H1 (cell line): ENCODE data around the gene NR3C2. TPM values are rescaled to one million over a fixed set of nuclear protein-coding genes. Genes with fewer than 3 reads are reported as not detected.

Experiments
- CTCF ChIA-PET: fragments of 300-600 bp; sonication (Branson Sonifier 250); formaldehyde crosslinking; loops from one replicate; lab custom pipeline; 2021; ENCODE audit not compliant: partially characterized antibody; lab: Charles Lee
- POLR2A ChIA-PET: fragments of 300-600 bp; sonication (Branson Sonifier 250); formaldehyde crosslinking; loops from one replicate; lab custom pipeline; 2021; ENCODE audit warnings: inconsistent platforms; ENCODE audit not compliant: partially characterized antibody; lab: Charles Lee
- DNase-seq, 2 experiments: peaks; one replicate each; pipeline versions ENCODE4 v3.0.0 to v3.0.0-alpha.2; 2010 to 2022; ENCODE audit warnings: low spot score in 2 of 2, low read depth in 1 of 2, mixed read lengths in 1 of 2
- FAIRE-seq: peaks from 2 replicates; lab custom pipeline; 2011; peaks lifted over from hg19 to GRCh38; lab: Jason Lieb, UNC
- H2AFZ ChIP-seq: 2 replicates; pipeline ENCODE4 v1.8.1; 2012; ENCODE audit warnings: low read length, inconsistent platforms
- H2AK5ac ChIP-seq: 2 replicates; pipeline ENCODE4 v1.6.1; 2013; ENCODE audit warnings: low read depth, low read length
- H2BK120ac ChIP-seq: replicated peaks from 2 replicates; pipeline ENCODE3; 2013; ENCODE audit warnings: low read depth, low read length, inconsistent platforms
- H2BK12ac ChIP-seq: 2 replicates; pipeline ENCODE4 v1.6.1; 2013; ENCODE audit warnings: low read depth, low read length
- H2BK15ac ChIP-seq: 2 replicates; pipeline ENCODE4 v1.6.1; 2013; ENCODE audit warnings: low read length
- H2BK20ac ChIP-seq: 2 replicates; pipeline ENCODE4 v1.6.1; 2013; ENCODE audit warnings: low read length
- H2BK5ac ChIP-seq: 2 replicates; pipeline ENCODE4 v1.6.1; 2013; ENCODE audit warnings: low read depth, low read length
- H3K14ac ChIP-seq: 2 replicates; pipeline ENCODE4 v1.6.1; 2013; ENCODE audit warnings: inconsistent platforms; ENCODE audit not compliant: insufficient read length
- H3K18ac ChIP-seq: 2 replicates; pipeline ENCODE4 v1.6.1; 2013; ENCODE audit warnings: low read length; ENCODE audit errors: extremely low read depth
- H3K23ac ChIP-seq: 2 replicates; pipeline ENCODE4 v1.6.1; 2013; ENCODE audit warnings: inconsistent platforms; ENCODE audit not compliant: insufficient read length
- H3K23me2 ChIP-seq: 2 replicates; pipeline ENCODE4 v1.6.1; 2013; ENCODE audit warnings: low read depth, low read length
- H3K27ac ChIP-seq: 2 replicates; pipeline ENCODE4 v1.6.1; 2011; ENCODE audit warnings: low read depth, low read length, inconsistent platforms
- H3K27me3 ChIP-seq, 4 experiments: replicated peaks in 1 of 4; 1 replicate in 1 of 4; 2 replicates in 3 of 4; pipeline versions ENCODE4 v1.6.1 to v1.8.1; 2011 to 2013; ENCODE audit warnings: low read length in 3 of 4, mild to moderate bottlenecking in 3 of 4, inconsistent platforms in 2 of 4, mixed read lengths in 2 of 4, moderate library complexity in 1 of 4; ENCODE audit not compliant: control insufficient read depth in 3 of 4, insufficient read depth in 3 of 4; ENCODE audit errors: extremely low read depth in 1 of 4
- H3K36me3 ChIP-seq, 4 experiments: 2 replicates each; pipeline versions ENCODE4 v1.6.1 to v1.8.1; 2011 to 2013; ENCODE audit warnings: mild to moderate bottlenecking in 4 of 4, low read length in 3 of 4, moderate library complexity in 2 of 4, control low read depth in 1 of 4, inconsistent platforms in 1 of 4; ENCODE audit not compliant: insufficient read depth in 4 of 4, control insufficient read depth in 2 of 4
- H3K4ac ChIP-seq: replicated peaks from 2 replicates; pipeline ENCODE3; 2013; ENCODE audit warnings: low read length, low read depth, mixed read lengths, inconsistent platforms; ENCODE audit not compliant: insufficient read length
- H3K4me1 ChIP-seq, 4 experiments: replicated peaks in 1 of 4; 1 replicate in 1 of 4; 2 replicates in 3 of 4; pipeline versions ENCODE4 v1.6.1 to v1.8.1; 2011 to 2013; ENCODE audit warnings: low read length in 3 of 4, inconsistent platforms in 2 of 4, mixed read lengths in 1 of 4; ENCODE audit not compliant: insufficient read depth in 4 of 4, control insufficient read depth in 3 of 4
- H3K4me2 ChIP-seq, 2 experiments: 2 replicates each; pipeline versions ENCODE4 v1.6.1 to v1.8.1; 2011 to 2013; ENCODE audit warnings: low read depth in 2 of 2, low read length in 2 of 2, control low read depth in 1 of 2, inconsistent platforms in 1 of 2, mild to moderate bottlenecking in 1 of 2; ENCODE audit not compliant: insufficient read depth in 1 of 2
- H3K4me3 ChIP-seq, 4 experiments: fragments of 200-600, 300-600 bp in 1 of 4; sonication (generic), shearing (Covaris generic), sonication (Bioruptor Twin) in 1 of 4; 2 replicates each; pipeline versions ENCODE4 v1.5.1 to v1.8.1; 2011 to 2016; ENCODE audit warnings: low read length in 4 of 4, low read depth in 3 of 4, control low read depth in 2 of 4, inconsistent platforms in 2 of 4, mild to moderate bottlenecking in 2 of 4, mixed read lengths in 1 of 4, moderate library complexity in 1 of 4; ENCODE audit not compliant: insufficient read depth in 2 of 4; ENCODE audit errors: extremely low read depth in 1 of 4
- H3K56ac ChIP-seq: replicated peaks from 2 replicates; pipeline ENCODE3; 2013; ENCODE audit warnings: low read depth, mild to moderate bottlenecking, mixed read lengths, low read length, inconsistent platforms; ENCODE audit not compliant: insufficient read length
- H3K79me1 ChIP-seq: 2 replicates; pipeline ENCODE4 v1.6.1; 2013; ENCODE audit warnings: low read depth, low read length, control low read depth
- H3K79me2 ChIP-seq, 2 experiments: 2 replicates each; pipeline versions ENCODE4 v1.6.1 to v1.8.1; 2012 to 2013; ENCODE audit warnings: low read length in 2 of 2, mild to moderate bottlenecking in 2 of 2, inconsistent platforms in 1 of 2; ENCODE audit not compliant: insufficient read depth in 2 of 2, control insufficient read depth in 1 of 2
- H3K9ac ChIP-seq, 4 experiments: replicated peaks in 1 of 4; 1 replicate in 1 of 4; 2 replicates in 3 of 4; pipeline versions ENCODE4 v1.6.1 to v1.8.1; 2011 to 2013; ENCODE audit warnings: low read depth in 3 of 4, low read length in 3 of 4, control low read depth in 2 of 4, mild to moderate bottlenecking in 2 of 4, moderate library complexity in 2 of 4, inconsistent platforms in 1 of 4; ENCODE audit errors: extremely low read depth in 1 of 4
- H3K9me3 ChIP-seq, 2 experiments: 2 replicates each; pipeline versions ENCODE4 v1.6.1 to v1.8.1; 2012 to 2013; ENCODE audit warnings: mild to moderate bottlenecking in 2 of 2, moderate library complexity in 2 of 2, control low read depth in 1 of 2, inconsistent platforms in 1 of 2, low read depth in 1 of 2, low read length in 1 of 2, mixed read lengths in 1 of 2; ENCODE audit not compliant: insufficient read depth in 2 of 2
- H4K20me1 ChIP-seq, 2 experiments: replicated peaks in 1 of 2; 2 replicates each; pipeline versions ENCODE3 to v1.8.1; 2011 to 2013; ENCODE audit warnings: inconsistent platforms in 2 of 2, low read length in 2 of 2, mild to moderate bottlenecking in 1 of 2; ENCODE audit not compliant: insufficient read depth in 2 of 2, control insufficient read depth in 1 of 2
- H4K5ac ChIP-seq: 2 replicates; pipeline ENCODE4 v1.6.1; 2013; ENCODE audit warnings: low read length, low read depth, mixed read lengths, inconsistent platforms; ENCODE audit not compliant: insufficient read length
- H4K8ac ChIP-seq: 2 replicates; pipeline ENCODE4 v1.8.0; 2013; ENCODE audit warnings: mild to moderate bottlenecking, moderate library complexity, low read length, inconsistent platforms; ENCODE audit not compliant: insufficient read depth; ENCODE audit errors: extremely low read depth
- H4K91ac ChIP-seq: replicated peaks from 2 replicates; pipeline ENCODE3; 2013; ENCODE audit warnings: low read length, mixed read lengths, inconsistent platforms; ENCODE audit not compliant: insufficient read length
- CHD2 ChIP-seq: IDR thresholded peaks from 2 replicates; pipeline ENCODE4 v1.6.1; 2012; ENCODE audit warnings: low read length, improper control_type of control experiment
- EZH2 ChIP-seq: fragments of 200-600 bp; sonication (generic); IDR thresholded peaks from 2 replicates; pipeline ENCODE4 v1.7.1; 2012; ENCODE audit warnings: low read depth, mild to moderate bottlenecking, moderate library complexity, low read length, inconsistent platforms; ENCODE audit not compliant: severe bottlenecking
- JUN ChIP-seq: IDR thresholded peaks from 2 replicates; pipeline ENCODE4 v1.6.1; 2011; ENCODE audit warnings: low read depth, mild to moderate bottlenecking, improper control_type of control experiment, low read length
- NANOG ChIP-seq: IDR thresholded peaks from 2 replicates; pipeline ENCODE4 v1.6.1; 2011; ENCODE audit warnings: low read length, low read depth, mild to moderate bottlenecking, inconsistent platforms; ENCODE audit not compliant: insufficient read depth, poor library complexity, severe bottlenecking
- PHF8 ChIP-seq: fragments of 200-600 bp; sonication (generic); conservative IDR thresholded peaks from 2 replicates; pipeline ENCODE4 v1.7.1; 2012; ENCODE audit warnings: low read depth, mild to moderate bottlenecking, inconsistent platforms, low read length, moderate library complexity
- WGBS, 2 experiments: shearing (Covaris generic) in 1 of 2; methylation state at CpG; one replicate each; pipeline versions ENCODE4 v1.1.6 to v1.1.7; 2013 to 2015; ENCODE audit warnings: low lambda C conversion rate in 2 of 2, mixed read lengths in 2 of 2, inconsistent platforms in 1 of 2, low coverage in 1 of 2, missing lambda C conversion rate in 1 of 2; ENCODE audit not compliant: insufficient replicate concordance in 2 of 2, insufficient coverage in 1 of 2, insufficient read length in 1 of 2; ENCODE audit errors: extremely low coverage in 1 of 2, missing lambda C conversion rate in 1 of 2; 5-methylcytosine and 5-hydroxymethylcytosine counted together
- polyA plus RNA-seq, 7 experiments: library from polyadenylated mRNA; depleted of rRNA in 3 of 7; stranded (reverse) in 5 of 7; unstranded in 2 of 7; fragments of >200 nt in 5 of 7; fragments of 200-250 nt in 2 of 7; gene quantifications; 1 replicate in 5 of 7; 2 replicates in 1 of 7; 4 replicates in 1 of 7; pipeline versions ENCODE4 v1.2.1 to v1.2.3, GENCODE V29; 2011 to 2013; ENCODE audit warnings: missing spikeins in 2 of 7, mixed read lengths in 2 of 7
- total RNA-seq: library from RNA; stranded (reverse); fragmentation: NEBNext Ultra II Directional; extraction: Animal tissue kit (Norgen Biotek cat#: 25700); gene quantifications from 2 replicates; pipeline ENCODE4 v1.2.1, GENCODE V29; 2021
- TF ChIP-seq, protein P1 (sequence below): IDR thresholded peaks from 2 replicates; pipeline ENCODE4 v1.6.1; 2011; ENCODE audit warnings: low read length, improper control_type of control experiment

NR3C2 gene
- total and polyA plus RNA-seq, 2 of the 8 experiments (the other 6 are each of a cell fraction or from before 2014, with no cell fraction given) = 0.80 to 3.9 TPM

DNA sequence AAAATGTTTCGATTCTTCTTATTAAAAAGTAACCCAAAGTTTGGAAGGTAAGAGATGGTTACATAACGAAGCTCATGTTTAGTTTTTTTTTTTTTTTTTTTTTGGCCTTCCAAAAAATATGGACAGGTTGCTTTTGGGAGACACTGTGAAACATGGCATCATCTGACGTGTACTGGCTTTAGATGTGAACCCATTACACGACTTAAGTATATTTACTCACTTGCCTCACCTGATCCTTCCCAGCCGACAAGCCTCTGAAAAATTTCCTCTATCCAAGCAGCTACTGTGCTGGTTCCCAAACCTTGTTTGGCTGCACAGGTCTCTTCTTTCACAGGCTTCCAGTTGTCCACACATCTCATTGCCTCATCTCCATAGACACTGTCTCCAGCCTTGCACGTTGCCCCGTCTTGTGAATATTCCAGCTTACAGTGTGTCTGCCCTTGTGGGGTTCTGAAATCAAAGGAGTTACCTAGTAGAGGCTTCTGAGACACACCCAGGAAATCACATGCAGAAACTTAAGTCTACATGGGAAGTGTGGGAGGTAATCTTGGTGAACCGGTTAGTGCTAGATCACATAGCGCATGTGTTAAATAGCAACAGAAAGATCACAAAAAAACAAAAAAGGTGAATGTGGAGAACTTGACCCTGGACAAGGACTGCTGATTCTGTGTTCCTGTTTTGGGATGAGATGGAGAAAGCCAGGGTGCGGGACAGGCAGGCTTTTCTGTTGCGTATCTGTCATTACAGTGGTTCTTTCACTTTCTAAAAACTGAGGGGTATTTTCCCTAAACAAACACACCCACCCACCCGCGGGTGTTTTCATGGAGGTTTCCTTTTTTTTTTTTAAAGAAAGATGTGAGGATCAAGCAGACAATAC, 381.7 kb downstream of the NR3C2 start:
- no peak for TF ChIP-seq PHF8
- TF ChIP-seq NANOG = no peak
- no peak for TF ChIP-seq CHD2
- TF ChIP-seq, protein P1, sequence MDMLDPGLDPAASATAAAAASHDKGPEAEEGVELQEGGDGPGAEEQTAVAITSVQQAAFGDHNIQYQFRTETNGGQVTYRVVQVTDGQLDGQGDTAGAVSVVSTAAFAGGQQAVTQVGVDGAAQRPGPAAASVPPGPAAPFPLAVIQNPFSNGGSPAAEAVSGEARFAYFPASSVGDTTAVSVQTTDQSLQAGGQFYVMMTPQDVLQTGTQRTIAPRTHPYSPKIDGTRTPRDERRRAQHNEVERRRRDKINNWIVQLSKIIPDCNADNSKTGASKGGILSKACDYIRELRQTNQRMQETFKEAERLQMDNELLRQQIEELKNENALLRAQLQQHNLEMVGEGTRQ = no peak
- TF ChIP-seq EZH2 = no peak
- TF ChIP-seq JUN = no peak
- H3K4me2 ChIP-seq = no peak overlapping the region

More for the DNA sequence above, 381.7 kb downstream of the NR3C2 start:
- WGBS, 2 experiments = 87% methylated on average over 12 of the region's 13 CpGs; no CpG with 5 or more reads in 1 of the 2 experiments
- H3K27ac ChIP-seq = no peak overlapping the region
- no peak overlapping the region for H3K56ac ChIP-seq
- no peak overlapping the region for H3K4me3 ChIP-seq
- H2BK15ac ChIP-seq = no peak overlapping the region
- H4K91ac ChIP-seq = no peak overlapping the region
- H4K8ac ChIP-seq = no peak overlapping the region
- H3K79me2 ChIP-seq = no peaks in the 10 kb centered on the region
- FAIRE-seq = no peak
- no peaks in the 10 kb centered on the region for H3K79me1 ChIP-seq
- H4K20me1 ChIP-seq = no peaks in the 10 kb centered on the region
- H2AK5ac ChIP-seq = no peak overlapping the region
- ChIA-PET CTCF (interaction anchor here (0.7 to 1.4 kb wide), 5 partner anchors 11 to 774 kb away, joined by 3 to 6 read pairs (median 3); no protein-coding TSS in a partner anchor), POLR2A (no interaction called here)
- H2AFZ ChIP-seq = no peak overlapping the region
- H2BK20ac ChIP-seq = no peak overlapping the region
- no peaks in the 10 kb centered on the region for H3K23me2 ChIP-seq
- H3K36me3 ChIP-seq = no peaks in the 10 kb centered on the region
- H2BK12ac ChIP-seq = no peak overlapping the region
- H3K9ac ChIP-seq = no peak overlapping the region
- H2BK5ac ChIP-seq = no peak overlapping the region
- H2BK120ac ChIP-seq = no peak overlapping the region
- H3K27me3 ChIP-seq = no peaks in the 10 kb centered on the region
- peaks cover 0 to 7% (median 4%) of the 10 kb centered on the region in 4 experiments; a peak in 2 of 7 replicates for H3K4me1 ChIP-seq
- no peak overlapping the region for H3K4ac ChIP-seq
- H3K9me3 ChIP-seq = no peaks in the 10 kb centered on the region
- H4K5ac ChIP-seq = no peak overlapping the region
- no peak overlapping the region for H3K14ac ChIP-seq
- no peak overlapping the region for H3K18ac ChIP-seq
- DNase-seq = no peak
- no peak overlapping the region for H3K23ac ChIP-seq
